DOHH2 (cell line): ENCODE data around the gene MAPK4.

ENCODE experiments used
- CTCF ChIP-seq: fragments of 200-600 bp; sonication (generic); IDR thresholded peaks from one replicate; pipeline ENCODE4 v1.5.1; 2014; ENCODE audit warnings: antibody characterized with exemption, mild to moderate bottlenecking, low read depth, low read length; ENCODE audit not compliant: poor library complexity, severe bottlenecking
- EZH2phosphoT487 ChIP-seq: fragments of 200-600 bp; sonication (generic); IDR thresholded peaks from 2 replicates; pipeline ENCODE4 v1.6.1; 2017; ENCODE audit warnings: borderline replicate concordance, mild to moderate bottlenecking, antibody characterized with exemption, low read length, moderate library complexity, mixed read lengths

GRCh38 chr18:50745945-50746344 is 186.1 kb downstream of the MAPK4 start:
- no peak for TF ChIP-seq CTCF
- no peak for TF ChIP-seq EZH2phosphoT487
